ENCODE results near the gene SESN1. TPM values are rescaled to one million over a fixed set of nuclear protein-coding genes. Genes with fewer than 3 reads are reported as not detected.

Gene SESN1
- total RNA-seq, 2 experiments from 2014 or later, result 43.0 to 48.4 TPM

GRCh38 chr6:109027964-109028363 is 66.7 kb downstream of the SESN1 start:
- POLR2A ChIA-PET, result no interaction called here
- H3K27me3 Mint-ChIP-seq, result no peaks in the 10 kb centered on the region
- H3K36me3 Mint-ChIP-seq, result peaks cover 3% of the 10 kb centered on the region
- H3K9me3 Mint-ChIP-seq, result peaks cover 1% of the 10 kb centered on the region
- no peak overlapping the region for H3K27ac Mint-ChIP-seq
- H3K4me3 Mint-ChIP-seq, result no peak overlapping the region
- DNase-seq (no peak), ATAC-seq (ENCODE audit: low read depth) (no peak)
- H3K4me1 Mint-ChIP-seq, result peaks cover 10% of the 10 kb centered on the region

- Mint-ChIP-seq H3K36me3 (peaks cover 4% of the 10 kb centered on the region), H3K27ac (peak overlapping the region; percentile 1), H3K4me3 (peak overlapping the region; percentile 4), H3K9me3 (peaks cover 1% of the 10 kb centered on the region), H3K4me1 (peaks cover 10% of the 10 kb centered on the region), H3K27me3 (no peaks in the 10 kb centered on the region)
- ATAC-seq (ENCODE audit: low read depth), result no peak
- POLR2A ChIA-PET, result no interaction called here
- DNase-seq, result no peak
These were observed 69.0 kb downstream of the SESN1 start for GRCh38 chr6:109025639-109026038.

GRCh38 chr6:109024784-109025183 is 69.9 kb downstream of the SESN1 start:
- H3K4me3 Mint-ChIP-seq, result no peak overlapping the region

GRCh38 chr6:109024368-109024767 is 70.3 kb downstream of the SESN1 start:
- Mint-ChIP-seq H3K27ac (no peak overlapping the region), H3K4me3 (no peak overlapping the region)
- POLR2A ChIA-PET, result no interaction called here

More at GRCh38 chr6:109024784-109025183, 69.9 kb downstream of the SESN1 start:
- Mint-ChIP-seq H3K36me3 (peaks cover 4% of the 10 kb centered on the region), H3K9me3 (peaks cover 1% of the 10 kb centered on the region), H3K4me1 (peaks cover 10% of the 10 kb centered on the region), H3K27ac (no peak overlapping the region), H3K27me3 (no peaks in the 10 kb centered on the region)
- POLR2A ChIA-PET, result no interaction called here
- DNase-seq (no peak), ATAC-seq (ENCODE audit: low read depth) (no peak)

GRCh38 chr6:109023356-109023925 is 71.2 kb downstream of the SESN1 start:
- ATAC-seq (ENCODE audit: low read depth), result no peak
- no peak for DNase-seq
- Mint-ChIP-seq H3K4me1 (peaks cover 14% of the 10 kb centered on the region), H3K36me3 (peaks cover 4% of the 10 kb centered on the region), H3K9me3 (no peaks in the 10 kb centered on the region), H3K4me3 (no peak overlapping the region), H3K27ac (no peak overlapping the region), H3K27me3 (no peaks in the 10 kb centered on the region)
- POLR2A ChIA-PET, result no interaction called here

More at GRCh38 chr6:109024368-109024767, 70.3 kb downstream of the SESN1 start:
- Mint-ChIP-seq H3K36me3 (peaks cover 4% of the 10 kb centered on the region), H3K27me3 (no peaks in the 10 kb centered on the region), H3K9me3 (peaks cover 1% of the 10 kb centered on the region), H3K4me1 (peaks cover 11% of the 10 kb centered on the region)
- ATAC-seq (ENCODE audit: low read depth), result no peak
- no peak for DNase-seq

- POLR2A ChIA-PET, result no interaction called here
These were observed 72.8 kb downstream of the SESN1 start for GRCh38 chr6:109021870-109022269.

GRCh38 chr6:109019911-109020310 is 74.7 kb downstream of the SESN1 start:
- no peak overlapping the region for H3K4me3 Mint-ChIP-seq
- ATAC-seq (ENCODE audit: low read depth), result no peak
- peaks cover 6% of the 10 kb centered on the region for H3K36me3 Mint-ChIP-seq
- H3K9me3 Mint-ChIP-seq, result no peaks in the 10 kb centered on the region
- H3K27me3 Mint-ChIP-seq, result no peaks in the 10 kb centered on the region
- no peak for DNase-seq
- POLR2A ChIA-PET, result no interaction called here
- no peak overlapping the region for H3K27ac Mint-ChIP-seq
- peaks cover 9% of the 10 kb centered on the region for H3K4me1 Mint-ChIP-seq

More at GRCh38 chr6:109021870-109022269, 72.8 kb downstream of the SESN1 start:
- no peaks in the 10 kb centered on the region for H3K9me3 Mint-ChIP-seq
- no peaks in the 10 kb centered on the region for H3K27me3 Mint-ChIP-seq
- peaks cover 4% of the 10 kb centered on the region for H3K36me3 Mint-ChIP-seq
- ATAC-seq (ENCODE audit: low read depth) (no peak), DNase-seq (no peak)
- H3K27ac Mint-ChIP-seq, result no peak overlapping the region
- H3K4me1 Mint-ChIP-seq, result peaks cover 14% of the 10 kb centered on the region
- H3K4me3 Mint-ChIP-seq, result no peak overlapping the region

- no peaks in the 10 kb centered on the region for H3K27me3 Mint-ChIP-seq
- no peaks in the 10 kb centered on the region for H3K9me3 Mint-ChIP-seq
- no peak overlapping the region for H3K27ac Mint-ChIP-seq
- POLR2A ChIA-PET, result interaction anchor here (0.6 kb wide), 1 partner anchor 93 kb away, joined by 5 read pairs; no protein-coding TSS in a partner anchor
- ATAC-seq (ENCODE audit: low read depth) (no peak), DNase-seq (no peak)
- H3K4me3 Mint-ChIP-seq, result no peak overlapping the region
- H3K4me1 Mint-ChIP-seq, result peaks cover 22% of the 10 kb centered on the region
- peaks cover 1% of the 10 kb centered on the region for H3K36me3 Mint-ChIP-seq
These were observed 79.5 kb downstream of the SESN1 start for GRCh38 chr6:109015176-109015575.

GRCh38 chr6:109014606-109015005 is 80.0 kb downstream of the SESN1 start:
- Mint-ChIP-seq H3K4me3 (no peak overlapping the region), H3K36me3 (peaks cover 1% of the 10 kb centered on the region), H3K27ac (no peak overlapping the region), H3K4me1 (peaks cover 26% of the 10 kb centered on the region), H3K9me3 (no peaks in the 10 kb centered on the region), H3K27me3 (no peaks in the 10 kb centered on the region)
- no peak for DNase-seq
- no peak for ATAC-seq (ENCODE audit: low read depth)
- POLR2A ChIA-PET, result interaction anchor here (0.6 kb wide), 1 partner anchor 92 kb away, joined by 5 read pairs; no protein-coding TSS in a partner anchor

GRCh38 chr6:109013656-109014305 is 80.9 kb downstream of the SESN1 start:
- DNase-seq, result no peak
- Mint-ChIP-seq H3K4me1 (peaks cover 22% of the 10 kb centered on the region), H3K27ac (no peak overlapping the region), H3K9me3 (no peaks in the 10 kb centered on the region), H3K36me3 (peaks cover 1% of the 10 kb centered on the region), H3K4me3 (no peak overlapping the region), H3K27me3 (no peaks in the 10 kb centered on the region)
- ATAC-seq (ENCODE audit: low read depth), result no peak
- POLR2A ChIA-PET, result no interaction called here

- Mint-ChIP-seq H3K4me3 (peak overlapping the region; percentile 45), H3K27ac (peak overlapping the region; percentile 56)
- POLR2A ChIA-PET, result interaction anchor here (1.3 to 1.5 kb wide), 3 partner anchors 15 to 90 kb away, joined by 3 read pairs; no protein-coding TSS in a partner anchor
These were observed 83.9 kb downstream of the SESN1 start for GRCh38 chr6:109010705-109011102.

GRCh38 chr6:109009962-109010704 is 84.5 kb downstream of the SESN1 start:
- H3K4me1 Mint-ChIP-seq, result peaks cover 39% of the 10 kb centered on the region
- no peaks in the 10 kb centered on the region for H3K27me3 Mint-ChIP-seq
- H3K9me3 Mint-ChIP-seq, result no peaks in the 10 kb centered on the region
- DNase-seq (no peak), ATAC-seq (ENCODE audit: low read depth) (no peak)
- POLR2A ChIA-PET, result interaction anchor here (0.7 to 1.9 kb wide), 11 partner anchors 13 to 108 kb away, joined by 3 to 12 read pairs (median 3); no protein-coding TSS in a partner anchor
- H3K4me3 Mint-ChIP-seq, result peak overlapping the region; percentile 94
- peaks cover 6% of the 10 kb centered on the region for H3K36me3 Mint-ChIP-seq
- peak overlapping the region; percentile 98 for H3K27ac Mint-ChIP-seq

More at GRCh38 chr6:109010705-109011102, 83.9 kb downstream of the SESN1 start:
- Mint-ChIP-seq H3K9me3 (no peaks in the 10 kb centered on the region), H3K36me3 (peaks cover 7% of the 10 kb centered on the region), H3K4me1 (peaks cover 42% of the 10 kb centered on the region), H3K27me3 (no peaks in the 10 kb centered on the region)
- DNase-seq (no peak), ATAC-seq (ENCODE audit: low read depth) (no peak)

- peaks cover 7% of the 10 kb centered on the region for H3K36me3 Mint-ChIP-seq
- H3K4me3 Mint-ChIP-seq, result peak overlapping the region; percentile 94
- DNase-seq (peak; percentile 95), ATAC-seq (ENCODE audit: low read depth) (peak; percentile 94)
- H3K27ac Mint-ChIP-seq, result peak overlapping the region; percentile 98
- no peaks in the 10 kb centered on the region for H3K9me3 Mint-ChIP-seq
- H3K27me3 Mint-ChIP-seq, result no peaks in the 10 kb centered on the region
- peaks cover 41% of the 10 kb centered on the region for H3K4me1 Mint-ChIP-seq
- POLR2A ChIA-PET, result interaction anchor here (0.7 to 1.9 kb wide), 13 partner anchors 12 to 473 kb away, joined by 3 to 12 read pairs (median 3); partner anchors contain the start of genes CD164 and ZBTB24
These were observed 85.2 kb downstream of the SESN1 start for GRCh38 chr6:109009236-109009961.

All from activated naive CD8-positive, alpha-beta T cell treated with anti-CD3 and anti-CD28 coated beads, Interleukin-2, amount 10 ng/mL, durations not matched to agents 7 days and 5 days (primary cell).